Inferior parietal cortex (tissue), 1 donor: ENCODE results near the gene MAPKAPK5.
"Not testable (repeated sequence)": the region's sequence is repeated elsewhere in the genome, so short reads cannot be mapped to it uniquely, and the experiment has no call there.

Experiments used
- DNase-seq: peaks from one replicate; pipeline ENCODE4 v3.0.0-alpha.2; 2016; ENCODE audit errors: extremely low spot score

MAPKAPK5 gene

GRCh38 chr12:111828338-111828979 is 13.6 kb upstream of the MAPKAPK5 start:
- no peak for DNase-seq

GRCh38 chr12:111829635-111830034 is 12.4 kb upstream of the MAPKAPK5 start:
- DNase-seq = not testable (repeated sequence)

GRCh38 chr12:111834740-111835386 is 7.2 kb upstream of the MAPKAPK5 start:
- not testable (repeated sequence) for DNase-seq

- DNase-seq = not testable (repeated sequence)
These were observed 6.4 kb upstream of the MAPKAPK5 start for GRCh38 chr12:111835531-111836181.

GRCh38 chr12:111838353-111838752 is 3.7 kb upstream of the MAPKAPK5 start:
- DNase-seq = no peak

- DNase-seq = no peak
These were observed 1.2 kb upstream of the MAPKAPK5 start for GRCh38 chr12:111840807-111841206.

- DNase-seq = no peak
These were observed 735 bp upstream of the MAPKAPK5 start for GRCh38 chr12:111841236-111841749.

- DNase-seq = no peak
These were observed 748 bp downstream of the MAPKAPK5 start for GRCh38 chr12:111842556-111843396.

GRCh38 chr12:111846016-111846415 is 4.0 kb downstream of the MAPKAPK5 start:
- DNase-seq = no peak

GRCh38 chr12:111850526-111850925 is 8.5 kb downstream of the MAPKAPK5 start:
- no peak for DNase-seq

GRCh38 chr12:111858186-111858585 is 16.2 kb downstream of the MAPKAPK5 start:
- DNase-seq = no peak

GRCh38 chr12:111858778-111859177 is 16.8 kb downstream of the MAPKAPK5 start:
- no peak for DNase-seq

- no peak for DNase-seq
These were observed 22.9 kb downstream of the MAPKAPK5 start for GRCh38 chr12:111864913-111865312.

- no peak for DNase-seq
These were observed 25.5 kb downstream of the MAPKAPK5 start for GRCh38 chr12:111867531-111867930.

- DNase-seq = no peak
These were observed 26.9 kb downstream of the MAPKAPK5 start for GRCh38 chr12:111868676-111869588.

- no peak for DNase-seq
These were observed 27.6 kb downstream of the MAPKAPK5 start for GRCh38 chr12:111869671-111870070.

GRCh38 chr12:111870216-111870615 is 28.2 kb downstream of the MAPKAPK5 start:
- no peak for DNase-seq

- no peak for DNase-seq
These were observed 28.7 kb downstream of the MAPKAPK5 start for GRCh38 chr12:111870706-111871105.

GRCh38 chr12:111873113-111873512 is 31.1 kb downstream of the MAPKAPK5 start:
- DNase-seq = no peak

GRCh38 chr12:111881716-111882115 is 39.7 kb downstream of the MAPKAPK5 start:
- no peak for DNase-seq
